Measurements from ENCODE around the gene NXPH4.

Gene NXPH4

DNA sequence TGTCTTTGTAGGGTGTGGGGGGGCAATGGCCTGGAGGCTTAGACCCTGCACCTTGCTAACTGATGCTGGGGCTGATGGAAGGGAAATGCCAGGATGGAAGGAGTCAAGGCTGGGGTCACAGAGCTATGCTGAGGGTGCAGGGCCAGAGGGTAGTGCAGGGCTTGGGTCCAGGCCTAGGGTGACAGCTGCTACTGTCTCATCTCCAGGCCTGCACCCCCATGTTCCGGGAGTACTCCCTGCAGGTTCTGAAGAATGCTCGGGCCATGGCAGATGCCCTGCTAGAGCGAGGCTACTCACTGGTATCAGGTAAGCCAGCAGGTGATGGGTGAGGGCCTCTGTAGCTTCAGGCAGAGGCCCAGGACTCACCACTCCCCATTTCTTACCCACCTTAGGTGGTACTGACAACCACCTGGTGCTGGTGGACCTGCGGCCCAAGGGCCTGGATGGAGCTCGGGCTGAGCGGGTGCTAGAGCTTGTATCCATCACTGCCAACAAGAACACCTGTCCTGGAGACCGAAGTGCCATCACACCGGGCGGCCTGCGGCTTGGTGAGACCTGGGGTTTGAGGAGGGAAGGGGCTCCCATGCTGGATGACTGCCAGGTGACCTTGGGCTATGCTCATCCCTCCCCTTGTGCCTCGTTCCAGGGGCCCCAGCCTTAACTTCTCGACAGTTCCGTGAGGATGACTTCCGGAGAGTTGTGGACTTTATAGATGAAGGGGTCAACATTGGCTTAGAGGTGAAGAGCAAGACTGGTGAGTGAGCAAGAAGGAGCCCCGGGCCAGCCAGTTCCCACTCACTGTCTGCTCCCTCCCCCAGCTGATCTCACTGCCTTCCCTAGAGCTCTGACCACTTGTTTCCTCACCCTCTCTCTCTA lies 17.0 kb downstream of the NXPH4 start:
- DNase-seq, result peak; percentile 68

DNA sequence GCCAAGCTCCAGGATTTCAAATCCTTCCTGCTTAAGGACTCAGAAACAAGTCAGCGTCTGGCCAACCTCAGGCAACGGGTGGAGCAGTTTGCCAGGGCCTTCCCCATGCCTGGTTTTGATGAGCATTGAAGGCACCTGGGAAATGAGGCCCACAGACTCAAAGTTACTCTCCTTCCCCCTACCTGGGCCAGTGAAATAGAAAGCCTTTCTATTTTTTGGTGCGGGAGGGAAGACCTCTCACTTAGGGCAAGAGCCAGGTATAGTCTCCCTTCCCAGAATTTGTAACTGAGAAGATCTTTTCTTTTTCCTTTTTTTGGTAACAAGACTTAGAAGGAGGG lies 17.6 kb downstream of the NXPH4 start:
- DNase-seq, result no peak

DNA sequence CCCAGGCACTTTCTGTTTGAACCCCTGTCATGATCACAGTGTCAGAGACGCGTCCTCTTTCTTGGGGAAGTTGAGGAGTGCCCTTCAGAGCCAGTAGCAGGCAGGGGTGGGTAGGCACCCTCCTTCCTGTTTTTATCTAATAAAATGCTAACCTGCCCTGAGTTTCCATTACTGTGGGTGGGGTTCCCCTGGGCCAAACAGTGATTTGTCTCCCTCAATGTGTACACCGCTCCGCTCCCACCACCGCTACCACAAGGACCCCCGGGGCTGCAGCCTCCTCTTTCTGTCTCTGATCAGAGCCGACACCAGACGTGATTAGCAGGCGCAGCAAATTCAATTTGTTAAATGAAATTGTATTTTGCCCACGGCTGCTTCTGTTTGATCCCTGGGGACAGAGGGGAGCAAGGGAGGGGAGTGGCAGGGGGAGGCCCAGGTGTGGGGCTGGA lies 18.0 kb downstream of the NXPH4 start:
- DNase-seq, result no peak

DNA sequence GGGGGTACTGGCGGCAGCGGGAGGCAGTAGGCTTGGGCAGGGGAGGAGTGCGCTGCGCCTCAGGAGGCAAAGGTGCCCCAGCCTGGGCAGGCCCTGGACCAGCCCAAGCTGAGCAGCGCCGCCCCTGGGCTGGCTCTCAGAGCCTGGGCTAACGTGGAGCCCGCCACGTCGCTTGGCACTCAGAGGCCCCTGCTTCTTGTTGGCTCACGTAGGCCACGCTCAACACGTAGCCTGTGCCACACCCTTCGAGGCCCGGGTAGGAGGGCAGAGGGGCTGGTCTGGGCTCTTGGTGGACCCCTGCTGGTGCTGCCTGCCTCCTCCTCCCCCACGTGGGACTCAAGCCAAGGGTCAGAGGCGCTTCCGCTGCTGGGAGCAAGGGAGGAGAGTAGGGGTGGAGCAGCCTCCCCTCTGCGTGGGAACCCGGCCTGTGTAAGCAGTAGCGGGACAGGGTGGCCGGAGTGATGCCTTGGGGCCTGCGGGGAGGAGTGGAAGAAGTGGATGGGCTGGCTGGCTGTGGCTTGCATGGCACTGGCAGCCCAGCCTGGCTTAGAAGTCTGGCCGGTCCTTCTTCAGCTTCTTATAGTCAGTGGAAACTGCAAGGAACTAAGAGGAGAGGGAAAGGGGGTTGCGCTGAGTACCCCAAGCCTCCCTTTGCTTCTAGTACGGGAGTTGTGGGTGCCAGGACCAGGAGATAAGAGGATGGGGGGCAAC lies 18.6 kb downstream of the NXPH4 start:
- peak; percentile 69 for DNase-seq

DNA sequence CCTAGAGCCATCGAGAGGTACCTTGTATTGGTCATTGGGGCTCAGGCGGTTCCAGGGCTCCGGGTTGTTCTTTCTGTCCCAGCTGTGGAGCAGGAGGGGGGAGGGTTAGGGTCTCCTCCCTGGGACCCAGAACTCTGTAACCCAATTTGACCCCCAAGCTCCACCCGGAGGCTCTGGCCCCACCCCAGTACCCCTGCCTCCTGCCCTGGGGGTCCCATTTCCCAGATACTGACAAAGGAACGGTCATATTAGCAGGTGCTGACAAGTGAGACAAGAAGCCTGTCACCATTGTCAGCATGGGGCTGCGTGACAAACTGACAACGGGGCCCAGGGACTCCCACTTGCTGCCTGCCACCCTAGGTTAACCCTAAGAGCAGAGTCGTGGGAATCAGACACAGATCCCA lies 19.1 kb downstream of the NXPH4 start:
- no peak for DNase-seq

DNA sequence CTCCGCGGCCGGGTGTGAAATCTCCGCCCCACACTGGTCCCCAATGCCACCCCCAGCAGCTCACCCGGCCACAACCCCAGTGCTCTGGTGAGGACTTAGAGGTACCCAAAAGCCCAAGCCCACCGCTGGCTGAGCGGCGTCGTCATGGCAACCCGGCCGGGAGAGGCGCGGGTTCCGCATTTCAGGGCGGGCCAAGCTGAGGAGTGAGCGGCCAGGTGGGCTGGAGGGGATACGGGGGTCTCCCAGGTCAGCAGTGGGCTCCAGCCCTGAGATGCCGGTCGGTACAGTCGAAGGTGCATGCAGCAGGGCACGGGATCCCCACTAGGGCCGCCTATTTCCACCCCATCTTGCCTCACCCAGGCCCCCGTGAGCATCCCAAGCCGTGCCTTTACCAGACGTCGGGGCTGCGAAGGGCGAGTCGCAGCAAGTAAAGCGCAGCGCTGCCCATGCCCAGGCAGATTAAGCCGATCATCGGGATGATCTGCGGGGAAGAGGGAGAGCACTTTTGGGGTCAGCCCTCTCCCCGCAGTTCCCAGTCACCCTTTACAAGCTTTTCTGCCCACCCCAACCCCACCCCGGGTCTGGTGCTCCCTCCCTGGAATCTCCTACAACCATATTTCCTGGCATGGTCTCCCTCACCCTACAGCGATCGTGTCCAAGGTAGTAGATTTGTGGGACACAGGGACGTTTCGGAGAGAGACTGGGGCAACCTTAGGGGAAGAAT lies 19.8 kb downstream of the NXPH4 start:
- DNase-seq, result no peak

DNA sequence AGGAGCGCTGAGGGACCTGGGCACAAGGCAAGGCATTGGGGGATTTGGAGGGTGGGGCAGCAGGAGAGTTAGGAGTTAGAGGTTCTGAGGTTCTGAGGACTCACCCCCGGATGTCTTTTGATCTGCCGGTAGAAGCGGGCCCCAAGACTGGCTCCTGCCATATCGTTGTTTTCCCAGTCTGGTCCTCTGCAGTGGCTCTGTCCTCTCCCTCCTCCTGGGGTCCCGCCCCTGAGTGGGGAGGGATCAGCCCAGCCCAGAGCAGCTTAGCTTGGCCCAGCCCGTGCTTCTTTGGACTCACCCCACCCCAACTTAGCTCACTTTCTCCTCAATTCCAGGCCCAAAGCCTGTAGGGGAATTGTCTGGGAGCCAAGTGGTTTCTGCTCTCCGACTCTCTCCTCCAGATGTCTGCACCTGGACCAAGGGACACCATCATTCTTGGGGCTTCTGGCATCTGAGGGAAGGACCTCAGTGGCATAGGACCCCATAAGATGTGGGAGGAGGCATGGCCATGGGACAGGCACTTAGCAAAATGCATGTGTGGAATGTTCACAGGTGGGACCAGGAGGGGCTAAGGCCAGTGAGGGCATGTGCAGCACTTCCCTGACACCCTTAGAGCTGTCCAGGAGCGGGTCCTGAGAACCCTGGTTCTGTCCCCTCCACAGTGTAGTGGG lies 20.5 kb downstream of the NXPH4 start:
- DNase-seq, result peak; percentile 49

DNA sequence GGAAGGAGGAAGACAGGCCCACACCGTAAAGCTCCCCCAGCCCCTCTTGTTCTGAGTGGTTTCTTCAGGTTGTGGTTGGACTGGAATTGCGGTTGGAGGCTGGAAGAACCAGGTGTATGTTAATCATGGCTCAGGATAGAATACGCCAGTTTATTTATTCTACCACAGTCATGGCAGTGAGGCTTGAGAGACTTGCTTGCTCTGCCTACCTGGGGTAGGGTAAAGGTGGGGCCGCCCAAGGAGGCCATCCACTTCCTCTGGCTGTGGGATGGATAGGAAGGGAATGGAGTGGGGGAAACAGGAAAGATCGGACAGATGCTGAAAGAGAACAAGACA lies 21.0 kb downstream of the NXPH4 start:
- no peak for DNase-seq

DNA sequence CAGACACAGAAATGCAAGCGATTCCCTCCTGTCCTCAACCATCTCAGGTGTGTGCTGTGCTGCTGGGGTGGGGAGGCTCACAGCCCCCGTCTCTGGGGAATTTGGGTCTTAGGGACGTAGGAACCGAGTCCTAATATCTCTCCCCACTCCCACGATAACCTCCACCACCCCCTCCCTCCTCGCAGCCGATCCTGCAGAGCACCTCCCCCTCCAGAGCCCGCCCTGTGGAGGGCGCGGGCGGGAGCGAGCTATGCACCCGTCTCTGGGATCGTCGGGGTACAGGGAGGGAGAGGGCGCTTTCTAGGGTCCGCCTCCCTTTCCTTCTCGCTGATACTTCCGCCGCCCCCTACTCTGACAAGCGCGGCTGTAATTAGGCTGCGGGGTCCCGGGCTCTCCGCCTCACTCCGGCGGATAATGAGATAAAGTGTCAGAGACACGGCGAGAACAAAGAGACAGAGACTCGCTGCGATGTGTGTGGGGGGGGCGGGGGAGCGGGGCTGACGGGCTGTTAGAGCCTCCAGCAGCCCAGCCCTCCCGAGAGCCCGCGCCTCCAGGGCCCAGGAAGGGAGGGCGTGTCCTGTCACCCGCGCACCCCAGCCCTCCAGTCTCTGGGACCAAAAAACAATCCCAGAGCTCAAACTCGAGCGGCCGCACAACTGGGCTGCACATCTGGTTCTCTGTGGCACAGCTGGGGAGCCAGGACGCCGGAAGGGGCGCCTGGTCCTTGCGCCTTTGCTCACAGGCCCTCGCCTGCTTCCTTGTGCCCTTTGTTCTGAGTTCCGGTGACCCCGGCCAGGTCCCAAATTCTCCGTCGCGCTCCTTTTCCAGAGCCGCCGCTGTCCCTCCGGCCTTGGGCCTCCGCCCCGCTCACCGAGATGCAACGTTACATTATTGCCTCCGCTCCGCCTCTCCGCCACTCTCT lies 21.6 kb downstream of the NXPH4 start:
- DNase-seq, result no peak

DNA sequence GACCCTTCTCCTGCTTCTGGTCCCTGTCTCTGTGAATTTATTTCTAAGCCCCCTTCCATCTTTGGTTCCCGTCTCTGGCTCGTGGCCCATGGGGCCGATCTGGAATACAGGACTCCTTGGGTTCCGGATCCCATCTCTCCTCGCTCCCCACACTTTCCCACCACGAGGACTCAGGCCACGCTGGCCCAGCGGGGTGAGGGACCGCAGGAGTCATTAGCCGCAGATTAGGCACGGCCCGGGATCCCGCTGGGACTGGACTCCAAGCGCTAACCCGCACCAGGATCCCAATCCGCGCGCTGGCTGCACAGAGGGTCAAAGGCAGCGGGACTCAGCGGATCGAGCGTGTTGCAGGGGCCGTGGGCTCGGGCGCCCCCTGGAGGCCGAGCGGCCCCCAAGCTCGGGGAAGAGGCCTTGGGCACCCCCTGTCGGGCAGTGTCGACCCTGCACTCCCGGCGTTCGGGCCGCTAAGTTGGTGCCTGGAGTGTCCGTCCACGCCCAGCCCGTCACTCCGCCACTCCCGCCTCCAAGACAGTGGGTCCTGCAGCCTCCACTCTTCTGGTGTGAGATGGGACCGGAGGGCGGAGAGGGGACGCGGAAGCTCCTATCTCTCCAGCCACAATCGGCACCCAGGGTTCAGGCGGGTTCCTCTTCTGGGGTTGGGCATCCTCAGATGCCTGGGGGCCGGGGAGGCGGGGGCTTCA lies 22.4 kb downstream of the NXPH4 start:
- peak; percentile 86 for DNase-seq

DNA sequence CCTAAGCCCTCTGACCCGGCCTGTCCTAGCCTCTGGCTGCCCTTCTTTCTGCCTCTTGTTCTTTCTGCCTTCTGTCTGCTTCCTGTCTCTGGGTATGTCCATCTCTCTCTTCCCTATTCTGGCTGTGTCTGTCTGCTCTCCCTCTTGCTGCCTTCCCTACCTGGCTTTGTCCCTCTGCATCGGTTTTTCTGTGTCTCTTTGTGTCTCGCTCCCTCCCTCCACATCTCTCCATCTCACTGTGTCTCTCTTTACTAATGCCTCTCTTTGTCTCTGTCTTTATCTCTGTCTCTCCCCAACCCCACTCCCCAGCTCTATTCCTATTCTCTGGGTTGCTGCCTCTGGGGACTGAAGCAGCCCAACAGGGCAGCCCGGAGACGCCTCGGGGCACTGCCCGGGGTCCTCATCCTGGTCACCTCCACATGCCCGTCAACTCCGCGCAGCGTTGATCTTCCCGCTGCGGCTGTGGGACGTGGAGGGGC lies 23.0 kb downstream of the NXPH4 start:
- DNase-seq, result no peak

DNA sequence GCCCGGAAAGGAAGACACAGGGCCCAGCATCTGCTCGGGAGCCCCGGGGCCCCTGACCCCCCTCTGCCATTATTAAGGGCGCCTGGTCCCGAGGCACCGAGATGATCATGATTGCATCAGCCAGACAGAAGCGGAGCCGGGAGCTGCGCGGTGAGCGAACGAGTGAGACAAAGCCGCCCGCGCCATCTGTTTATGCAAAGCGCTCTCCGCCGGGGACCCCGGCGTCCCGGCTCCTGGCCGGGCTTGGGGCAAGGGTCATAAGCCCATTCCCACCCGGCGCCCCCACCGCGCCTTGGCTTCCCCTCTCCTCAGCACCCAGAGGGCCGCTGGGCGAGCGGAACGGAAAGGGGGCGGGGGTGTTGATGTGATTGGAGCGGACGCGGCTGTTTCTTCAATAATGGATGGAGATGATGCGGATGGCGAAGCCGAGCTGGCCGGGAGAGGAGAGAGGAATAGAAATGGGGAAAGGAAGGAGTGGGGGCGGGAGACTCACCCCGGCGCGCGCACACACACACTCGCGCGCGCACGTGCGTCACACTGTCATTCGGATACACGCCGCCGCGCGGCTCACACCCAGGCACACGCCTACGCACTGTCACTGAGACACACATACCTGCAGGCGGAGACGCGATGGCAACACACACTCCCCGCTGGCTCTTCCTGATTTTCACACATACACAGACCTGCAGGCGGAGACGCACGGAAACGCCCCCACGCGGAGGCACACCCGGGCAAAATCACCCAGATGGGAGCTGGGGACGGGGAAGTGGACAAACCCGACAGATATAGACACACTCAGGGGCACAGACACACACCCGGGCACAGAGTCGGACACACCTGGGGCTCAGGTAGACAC lies 23.7 kb downstream of the NXPH4 start:
- peak; percentile 66 for DNase-seq

DNA sequence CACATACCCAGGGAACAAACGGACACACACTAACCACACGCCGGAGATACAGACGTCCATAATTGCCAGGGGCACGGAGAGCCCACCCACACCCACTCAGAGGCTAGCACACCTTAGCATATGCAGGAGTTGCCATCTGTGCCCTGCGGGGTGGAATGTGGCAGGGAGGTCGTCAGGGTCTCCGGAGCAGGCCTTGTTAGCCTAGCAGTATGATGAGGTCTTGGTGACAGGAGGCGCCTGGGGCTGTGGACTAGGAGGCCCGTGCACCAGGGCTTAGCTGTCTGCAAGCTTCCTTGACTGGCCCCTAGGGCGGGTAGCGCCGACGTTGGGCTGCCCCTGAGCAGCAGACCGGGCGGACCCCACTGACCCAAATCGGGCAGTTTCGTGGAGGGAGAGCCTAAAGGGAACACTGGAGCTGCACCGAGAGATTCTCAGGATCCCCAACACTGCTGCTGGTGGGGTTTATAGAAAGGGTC lies 24.4 kb downstream of the NXPH4 start:
- no peak for DNase-seq

DNA sequence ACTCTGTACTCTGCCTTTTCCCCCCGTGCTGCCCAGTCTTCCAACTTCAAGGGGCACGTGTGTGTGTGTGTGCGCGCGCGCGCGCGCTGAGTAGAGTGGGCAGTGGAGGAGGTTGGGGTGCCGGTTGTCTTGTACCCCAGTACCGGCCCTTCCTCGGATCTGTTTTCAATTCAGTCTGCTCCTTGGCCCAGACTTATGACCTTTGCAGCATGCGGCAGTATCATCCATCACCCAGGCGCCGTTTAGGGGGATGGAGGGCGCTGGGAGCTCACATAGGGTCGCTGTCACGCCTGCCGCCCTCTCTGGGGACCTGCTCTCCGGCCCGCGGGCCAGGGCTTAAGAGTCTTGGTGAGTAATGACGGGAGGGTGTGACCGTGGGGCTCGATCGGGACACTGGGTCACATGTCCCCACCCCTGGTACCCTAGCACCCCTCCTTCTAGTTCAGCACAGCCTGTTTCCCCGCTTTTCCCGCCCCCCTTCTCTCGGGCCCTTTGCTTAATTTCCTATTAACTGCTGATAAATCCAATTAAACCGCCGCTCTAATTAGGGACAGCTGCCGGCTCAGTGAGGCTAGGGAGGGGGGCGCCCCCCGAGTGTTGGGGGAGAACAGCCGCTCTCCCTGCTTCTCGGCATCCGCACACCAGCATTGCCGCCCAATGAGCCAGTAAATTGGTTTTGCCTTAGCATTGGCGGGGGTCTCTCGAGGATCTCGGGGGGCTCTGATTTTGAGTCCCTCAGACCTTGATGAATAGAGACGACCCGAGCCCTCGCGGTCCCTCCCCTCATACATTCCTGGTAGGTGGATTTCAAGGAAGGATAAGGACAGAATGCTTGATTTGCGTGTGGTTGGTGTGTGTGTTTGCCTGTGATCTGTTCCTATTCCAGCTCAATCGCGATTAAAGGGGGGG lies 25.1 kb downstream of the NXPH4 start:
- no peak for DNase-seq

DNA sequence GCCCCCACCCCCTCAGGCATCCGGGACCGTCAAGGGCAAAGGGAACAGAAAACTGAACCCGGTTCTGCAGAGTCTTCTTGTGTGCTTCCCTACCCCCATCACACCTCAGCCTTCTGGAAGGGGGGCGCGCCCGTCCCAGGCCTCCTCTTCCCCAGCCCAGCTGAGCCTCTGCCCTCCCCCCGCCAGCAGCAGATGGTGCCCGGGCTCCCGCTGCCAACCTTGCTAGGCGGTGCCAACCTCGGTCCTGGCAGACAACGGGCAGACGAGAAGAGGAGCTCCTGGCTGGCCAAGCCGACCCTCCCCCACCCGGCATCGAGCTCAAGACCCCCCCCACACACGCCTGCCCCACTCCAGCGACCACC lies 25.7 kb downstream of the NXPH4 start:
- no peak for DNase-seq

DNA sequence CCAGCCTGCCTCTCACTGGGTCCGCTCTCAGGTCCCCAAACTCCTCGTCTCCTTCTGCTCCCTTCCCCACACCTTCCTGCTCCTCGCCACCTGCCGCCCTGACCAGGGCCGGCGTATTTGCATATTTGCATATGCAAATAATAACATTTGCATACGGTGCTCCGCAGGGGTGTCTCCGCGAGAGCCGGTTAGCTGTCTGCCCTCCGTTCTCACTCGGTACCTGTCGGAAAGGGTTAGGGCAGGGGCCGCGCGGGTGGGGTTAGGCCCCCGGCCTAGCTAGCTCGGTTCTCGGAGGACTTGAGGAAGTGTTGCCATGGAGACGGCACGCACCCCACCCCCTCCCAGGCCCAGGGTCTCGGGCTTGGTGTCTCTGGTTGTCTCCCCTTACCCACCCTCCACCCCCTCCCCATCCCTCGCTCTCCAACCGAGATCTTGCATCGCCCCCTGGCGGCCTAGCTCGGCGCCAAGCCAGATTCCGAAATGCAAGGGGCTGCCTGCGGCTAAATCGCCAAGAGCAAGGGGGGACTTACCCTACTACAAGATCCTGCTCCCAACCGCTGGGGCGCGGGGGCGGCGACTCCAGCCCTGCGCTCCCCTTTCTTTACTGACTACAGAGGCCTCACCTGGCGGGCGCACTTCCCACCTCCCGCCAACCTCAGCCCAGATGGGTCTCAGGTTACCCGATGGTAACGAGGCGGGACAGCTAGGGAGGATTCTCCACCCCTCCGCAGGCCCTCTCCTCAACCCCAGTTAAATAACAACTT lies 26.3 kb downstream of the NXPH4 start:
- peak; percentile 53 for DNase-seq

DNA sequence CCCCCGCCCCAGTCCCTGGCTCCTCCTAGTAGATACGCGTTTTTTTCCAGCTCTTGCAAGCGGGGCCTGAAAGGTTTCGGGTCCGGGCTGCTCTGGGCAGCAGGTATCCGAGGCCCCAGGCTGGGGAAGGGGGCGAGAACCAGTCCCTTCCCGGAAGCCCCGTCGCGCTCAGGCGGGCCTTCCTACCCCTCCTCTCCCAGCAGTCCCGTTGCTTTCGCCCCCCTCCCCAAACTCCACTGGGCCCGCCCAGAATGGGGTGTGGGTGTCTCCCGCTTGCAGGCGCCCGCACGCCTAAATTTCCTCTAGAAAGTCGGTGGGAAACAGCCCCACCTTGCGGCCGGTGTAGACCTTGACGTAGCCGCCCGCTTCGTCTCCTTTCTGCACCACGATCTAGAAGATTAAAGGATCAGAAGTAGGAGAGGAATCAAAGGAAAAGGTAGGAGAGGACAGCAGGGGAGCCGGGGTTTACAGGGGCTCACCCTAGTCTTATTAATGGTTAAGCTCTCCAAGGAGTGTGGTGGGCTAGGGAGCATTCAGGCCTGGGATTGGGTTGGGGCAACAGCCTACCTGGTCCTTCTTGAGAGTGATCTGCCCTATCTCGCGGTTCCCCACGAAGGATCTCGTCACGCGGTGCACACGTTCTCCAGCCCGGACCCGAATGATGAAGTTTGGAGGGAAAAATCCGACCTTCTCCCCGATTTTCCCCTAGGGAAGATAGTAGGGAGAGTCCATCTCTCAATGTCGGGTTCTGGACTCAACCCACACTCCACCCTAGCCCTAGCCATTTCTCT lies 27.1 kb downstream of the NXPH4 start:
- peak; percentile 65 for DNase-seq

DNA sequence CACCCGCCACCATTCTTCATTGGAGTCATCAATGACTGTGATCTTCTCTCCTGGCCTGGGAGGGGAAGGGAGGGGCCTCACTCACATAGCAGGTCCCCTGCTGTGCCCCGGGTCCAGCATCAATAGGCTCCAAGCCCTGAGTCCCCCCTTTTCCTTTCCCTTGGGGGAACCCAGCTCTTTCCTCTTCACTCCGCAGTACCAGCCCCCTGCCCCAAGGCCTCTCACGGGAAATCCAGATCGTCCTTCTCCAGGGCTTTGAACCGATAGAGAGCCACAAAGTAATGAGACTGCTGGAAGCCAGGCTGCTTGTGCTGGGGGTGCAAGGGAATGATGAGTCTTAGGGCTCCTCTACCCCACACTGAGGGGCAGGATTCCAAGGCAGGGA lies 27.7 kb downstream of the NXPH4 start:
- DNase-seq, result no peak
